ENCODE results near the gene MTUS2. TPM values are rescaled to one million over a fixed set of nuclear protein-coding genes. Genes with fewer than 3 reads are reported as not detected.

The MTUS2 gene
- polyA plus RNA-seq, 1 donor: 0.52 TPM

DNA sequence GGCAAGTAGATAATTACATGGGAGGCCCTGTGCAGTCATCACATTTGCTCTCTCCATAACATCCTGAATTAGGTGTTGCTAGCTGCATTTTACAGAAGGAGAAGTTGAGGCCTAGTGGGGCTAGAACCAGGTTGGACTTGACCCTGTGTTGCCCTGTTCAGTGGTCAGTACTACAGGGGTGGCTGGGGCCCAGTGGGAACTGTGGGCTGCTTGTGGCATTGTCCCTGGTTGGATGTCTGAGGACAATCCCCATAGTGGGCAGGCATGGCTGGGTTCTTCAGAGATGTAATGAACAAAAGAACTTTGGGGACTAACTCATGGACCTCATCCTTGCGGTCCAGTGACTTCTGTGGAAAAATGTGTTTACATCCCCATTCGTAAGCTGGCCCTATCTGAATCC is 38.9 kb downstream of the MTUS2 start:
- DNase-seq: no peak

DNA sequence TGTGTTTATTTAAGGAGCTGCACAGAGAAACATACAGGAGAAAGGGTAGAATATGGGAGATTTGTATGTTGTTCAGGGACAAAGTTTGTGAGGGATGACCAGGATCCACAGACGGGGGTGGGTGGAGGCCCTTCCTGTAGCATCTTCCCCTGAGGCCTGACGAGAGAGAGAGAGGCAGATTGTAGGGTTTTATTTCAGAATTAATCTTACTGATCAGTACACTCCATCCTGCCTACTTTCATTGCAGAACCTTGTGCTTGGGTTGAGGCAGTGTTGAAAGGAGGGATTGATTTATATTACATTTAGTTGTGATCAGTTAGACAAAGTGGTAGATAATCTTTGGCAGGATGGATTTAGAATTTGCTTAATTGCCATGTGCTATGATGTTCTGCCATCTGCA is 39.6 kb downstream of the MTUS2 start:
- no peak for DNase-seq

DNA sequence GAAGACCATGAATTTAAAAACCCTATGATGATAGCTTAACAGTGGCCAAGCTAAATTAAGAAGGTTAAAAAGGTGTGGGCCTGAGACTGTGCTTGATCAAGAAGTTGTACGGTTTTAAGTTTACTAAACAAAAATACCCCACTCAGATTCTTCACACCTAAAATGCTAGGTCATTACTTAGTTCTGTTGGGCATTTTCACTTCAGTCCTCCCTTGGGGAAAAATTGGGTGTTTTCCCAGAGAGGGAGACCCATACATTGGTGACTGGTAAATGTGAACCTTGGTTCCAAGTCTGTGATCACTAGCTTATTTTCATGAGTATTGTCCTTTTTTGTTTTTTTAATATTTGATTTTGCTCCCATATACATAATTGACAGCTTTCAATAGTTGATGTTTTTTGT is 44.4 kb downstream of the MTUS2 start:
- no peak for DNase-seq

DNA sequence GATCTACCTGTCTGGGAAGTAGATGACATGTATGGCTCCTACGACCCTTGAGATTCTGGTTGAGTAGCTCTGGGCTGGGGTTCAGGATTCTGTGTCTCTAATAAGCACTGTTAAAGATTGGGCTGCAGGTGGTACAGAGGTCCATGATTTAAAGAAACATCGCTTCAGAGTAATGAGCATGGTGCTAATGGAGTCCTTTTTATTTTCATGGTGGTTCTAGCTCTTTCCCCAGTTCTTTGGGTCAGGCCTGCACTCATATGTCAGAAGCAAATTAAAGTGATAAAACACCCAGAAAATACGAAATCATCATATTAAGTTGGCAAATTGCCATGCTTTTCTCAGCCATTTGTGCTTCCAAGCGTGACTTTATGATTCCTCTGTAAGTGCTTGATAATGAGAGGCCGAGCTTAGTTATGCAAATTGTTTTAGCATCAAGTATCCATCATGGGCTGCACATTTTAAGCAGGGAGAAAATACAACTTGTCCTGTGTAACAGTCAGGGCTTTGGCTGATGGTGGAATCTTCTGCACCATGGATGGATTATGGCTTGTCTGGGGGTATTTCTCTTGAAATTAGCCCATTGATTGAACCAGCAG is 45.1 kb downstream of the MTUS2 start:
- DNase-seq: no peak

GRCh38 chr13:28865951-28866350 is 45.8 kb downstream of the MTUS2 start:
- no peak for DNase-seq

DNA sequence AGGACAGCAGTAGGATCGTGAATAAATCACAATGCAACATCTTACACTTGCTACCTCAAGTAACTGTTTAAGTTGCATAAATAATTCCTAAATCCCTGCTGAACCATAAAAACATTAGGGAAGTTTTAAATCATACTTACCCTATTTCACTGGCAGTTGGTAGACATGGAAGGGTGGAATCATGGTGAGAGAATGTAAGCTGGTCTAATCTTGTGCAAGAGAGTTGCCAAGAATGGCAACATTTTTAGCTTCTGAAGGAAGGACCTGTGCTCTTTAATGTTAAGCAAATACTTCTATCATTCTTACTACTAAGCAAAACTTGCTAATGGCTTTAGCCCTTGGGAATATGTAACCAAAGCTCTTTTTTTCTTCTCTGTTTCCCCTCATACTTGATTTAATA is 46.8 kb downstream of the MTUS2 start:
- no peak for DNase-seq

DNA sequence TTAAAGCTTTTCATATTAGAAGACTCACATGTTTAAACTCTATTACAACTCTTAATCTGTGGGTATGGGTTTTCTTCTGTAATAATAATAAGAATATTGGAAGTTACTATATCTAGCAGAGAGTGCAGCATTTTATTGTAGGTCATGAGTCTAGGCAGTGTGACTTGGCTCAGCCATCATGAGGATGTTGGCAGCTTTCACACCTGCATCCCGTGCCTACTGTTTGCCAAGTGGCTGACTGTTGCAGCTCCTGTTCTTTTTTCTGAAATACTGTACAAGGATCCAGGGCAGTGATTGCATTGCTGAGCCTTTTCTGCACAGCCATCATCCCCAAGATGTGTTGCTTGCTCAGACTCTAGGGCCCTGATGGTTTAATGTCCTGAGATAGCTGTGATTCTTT is 47.4 kb downstream of the MTUS2 start:
- no peak for DNase-seq

- DNase-seq: no peak
Observed at GRCh38 chr13:28872427-28873176, 52.5 kb downstream of the MTUS2 start.

GRCh38 chr13:28875846-28876615 is 55.9 kb downstream of the MTUS2 start:
- DNase-seq: no peak

DNA sequence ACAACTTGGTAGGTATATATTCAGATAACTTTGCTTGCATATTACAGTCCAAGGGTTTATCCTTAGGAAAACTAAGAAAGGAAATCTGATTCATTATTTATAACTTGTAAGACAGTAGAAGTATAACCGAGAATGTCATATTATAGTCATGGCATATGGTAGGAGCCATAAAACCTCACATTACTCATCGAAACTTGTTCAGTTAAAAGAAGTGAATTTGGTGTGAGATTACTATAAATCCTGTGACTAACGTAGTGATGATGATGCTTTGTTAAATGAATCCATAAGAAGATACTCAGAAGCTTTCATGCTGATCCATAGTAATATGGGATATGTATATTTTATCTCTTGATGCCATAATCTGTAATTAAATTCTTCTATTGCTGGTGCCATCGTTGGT is 57.3 kb downstream of the MTUS2 start:
- DNase-seq: no peak

DNA sequence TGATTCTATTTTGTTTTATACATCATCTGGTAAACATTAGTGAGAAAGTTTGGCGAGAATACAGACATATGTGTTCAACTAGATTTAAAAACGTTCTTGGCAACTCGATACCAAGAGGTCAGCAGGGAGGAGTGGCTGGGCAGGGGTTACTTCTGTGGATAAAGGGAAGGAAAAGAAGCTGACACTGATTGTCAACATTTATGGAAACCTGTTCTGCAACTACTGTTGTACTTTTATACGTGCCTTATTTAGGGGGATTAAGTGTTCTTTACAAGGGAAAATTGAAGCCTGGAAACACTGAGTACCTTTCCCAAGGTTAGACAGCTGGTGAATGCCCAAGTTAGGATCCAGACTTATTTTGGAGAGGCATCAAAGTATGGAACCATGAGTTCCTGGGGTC is 65.0 kb downstream of the MTUS2 start:
- no peak for DNase-seq

GRCh38 chr13:28889086-28889732 is 69.1 kb downstream of the MTUS2 start:
- DNase-seq: no peak

GRCh38 chr13:28890712-28891111 is 70.6 kb downstream of the MTUS2 start:
- DNase-seq: no peak

- no peak for DNase-seq
Observed at GRCh38 chr13:28918030-28918429, 97.9 kb downstream of the MTUS2 start.

GRCh38 chr13:28922341-28922740 is 102.2 kb downstream of the MTUS2 start:
- no peak for DNase-seq

GRCh38 chr13:28935104-28935503 is 115.0 kb downstream of the MTUS2 start:
- DNase-seq: no peak

DNA sequence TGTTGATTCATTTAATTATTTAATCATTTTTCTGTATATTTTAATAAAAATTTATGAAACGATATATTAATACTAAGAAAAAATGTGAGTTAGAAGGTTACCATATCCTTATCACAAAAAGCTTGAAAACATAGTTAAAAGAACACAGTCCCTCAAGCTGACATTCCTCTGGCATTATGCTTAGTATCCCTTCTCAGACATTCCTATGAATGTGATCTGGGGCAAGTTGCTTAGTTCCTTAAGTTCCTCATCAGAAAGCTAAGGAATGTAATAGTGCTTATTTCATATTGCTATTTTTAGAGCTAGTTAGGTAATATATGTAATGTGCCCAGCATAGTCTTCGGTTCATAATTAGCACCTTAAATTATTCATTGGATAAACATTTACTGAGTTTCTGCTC is 122.8 kb downstream of the MTUS2 start:
- no peak for DNase-seq

DNA sequence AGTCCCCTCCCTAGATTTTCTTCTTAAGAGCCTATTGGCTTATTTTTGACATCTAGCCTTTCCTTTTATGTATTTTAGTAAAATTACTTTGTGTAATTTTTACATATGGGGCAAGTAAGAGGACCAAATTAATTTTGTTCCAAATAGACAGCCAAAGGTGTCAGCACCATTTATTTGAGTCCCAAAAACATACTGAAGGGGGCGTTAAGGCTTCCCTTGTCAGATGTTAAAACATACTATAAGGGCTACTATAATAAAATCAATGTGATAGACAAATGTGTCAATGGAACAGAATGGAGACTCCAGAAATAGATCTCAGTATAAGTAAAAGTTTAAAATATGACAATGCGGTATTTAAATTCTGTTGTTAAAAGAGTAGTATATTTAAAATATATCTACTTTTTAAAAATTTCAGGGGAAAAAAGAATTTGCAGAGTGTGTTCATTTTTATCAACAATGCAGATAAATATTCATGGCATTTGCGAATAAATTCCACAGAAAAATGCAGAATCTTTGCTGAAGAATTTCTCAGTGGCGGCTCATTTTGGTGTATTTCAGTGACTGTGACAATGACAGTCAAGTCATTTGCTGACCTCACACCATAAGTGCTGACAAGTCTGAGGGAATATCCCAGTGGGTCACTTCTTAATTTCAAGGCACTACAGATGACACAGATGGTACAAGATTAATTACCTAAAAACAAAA is 133.7 kb downstream of the MTUS2 start:
- DNase-seq: no peak

GRCh38 chr13:28954419-28954725 is 134.2 kb downstream of the MTUS2 start:
- no peak for DNase-seq

GRCh38 chr13:28954810-28955209 is 134.7 kb downstream of the MTUS2 start:
- DNase-seq: no peak

DNA sequence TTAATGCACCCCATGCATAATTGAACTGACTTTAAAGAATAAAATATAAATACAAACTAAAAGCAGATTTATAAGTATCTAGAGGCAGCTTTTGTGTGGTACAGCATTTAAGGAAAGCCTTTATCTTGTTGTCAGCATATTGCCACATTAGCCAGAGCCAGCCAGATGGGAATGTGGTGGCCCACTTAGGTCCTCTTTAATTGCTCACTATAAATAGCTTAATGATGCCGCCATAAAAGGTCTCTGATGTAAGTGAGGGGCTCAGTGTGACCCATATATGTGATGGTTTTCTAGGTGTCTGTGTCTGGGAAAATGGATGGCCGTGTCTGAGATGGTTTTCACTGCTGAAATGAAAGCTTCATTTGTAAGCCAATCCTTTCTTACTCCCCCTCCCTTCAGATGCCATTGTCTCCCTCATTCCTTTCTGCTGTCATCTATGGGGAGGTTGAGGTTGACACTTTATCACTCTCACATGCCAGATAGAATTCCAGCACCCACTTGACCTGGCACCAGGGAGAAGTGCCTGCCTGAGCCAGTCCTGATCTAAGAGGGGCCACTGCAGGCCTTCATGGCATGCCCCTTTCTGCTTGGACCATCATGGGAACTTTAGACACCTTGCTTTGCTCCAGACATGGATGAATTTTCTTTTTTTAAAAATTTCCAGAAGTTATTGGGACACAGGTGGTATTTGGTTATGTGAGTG is 135.3 kb downstream of the MTUS2 start:
- DNase-seq: peak; percentile 25

DNA sequence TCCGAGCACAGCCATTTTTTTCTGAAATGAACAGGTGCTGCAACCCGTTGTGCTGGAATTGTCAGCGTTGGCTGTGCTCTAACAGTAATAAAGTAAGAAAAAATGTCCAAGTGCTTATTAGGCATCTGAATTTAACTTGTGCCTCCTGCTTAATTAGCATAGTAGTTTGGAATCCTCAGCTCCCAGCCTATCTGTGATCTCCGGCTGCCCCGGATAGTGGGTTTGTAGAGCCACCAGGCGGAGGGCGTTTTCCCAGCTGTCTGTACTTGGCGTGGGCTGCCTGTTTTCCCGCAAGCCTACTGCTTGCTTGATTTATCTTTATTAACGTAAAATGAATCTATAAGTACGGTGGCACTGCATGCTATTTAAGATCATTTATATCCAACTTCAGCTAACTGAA is 137.9 kb downstream of the MTUS2 start:
- DNase-seq: no peak
